Measurements from ENCODE around the gene CIC. TPM values are rescaled to one million over a fixed set of nuclear protein-coding genes. Genes with fewer than 3 reads are reported as not detected.

Gene CIC
- total and polyA plus RNA-seq, 2 of the 13 experiments (the other 11 are each of a cell fraction or from before 2014, with no cell fraction given), result 5.9 to 8.0 TPM

GRCh38 chr19:42255766-42256745 lies 13.0 kb upstream of the CIC start:
- intact Hi-C loops (cut with micrococcal nuclease; ENCODE audit: unreplicated experiment) (loop anchor here (1.0 kb wide), 1 partner anchor 12 kb away; no protein-coding TSS in a partner anchor), in situ Hi-C loops (cut with HindIII; ENCODE audit: extremely low pct_ligation_motif_present, low pct_unique_long_range_greater_than_20kb) (no loop called here)
- Histone ChIP-seq H4K20me1 (ENCODE audit: insufficient read depth, low read length) (peaks cover 21% of the 10 kb centered on the region), H3K27me3 (ENCODE audit: control insufficient read depth in 1 of 2, insufficient read depth in 2 of 2, low read length in 2 of 2) (no peaks in the 10 kb centered on the region; a peak in 1 of 5 replicates), H3K27ac (ENCODE audit: extremely low read length, insufficient read depth, low read length) (peak overlapping the region; percentile 51), H3K9me3 (ENCODE audit: low read length) (no peaks in the 10 kb centered on the region), H3K9ac (ENCODE audit: insufficient read depth, low read depth, low read length) (peak overlapping the region; percentile 59; the same call in 1 of the 2 replicates), H3K4me3 (replicated peaks in 1 of 3; ENCODE audit: insufficient read depth in 1 of 3, low read depth in 2 of 3, low read length in 3 of 3) (peak overlapping the region; percentile 64 to 99 (median 94)), H3K4me2 (ENCODE audit: low read depth, low read length) (peak overlapping the region; percentile 93), H3K79me2 (ENCODE audit: insufficient read depth, low read length) (peaks cover 30% of the 10 kb centered on the region), H3K36me3 (replicated peaks in 1 of 2; ENCODE audit: control insufficient read depth in 1 of 2, insufficient read depth in 2 of 2, low read length in 2 of 2) (peaks cover 0 to 6% of the 10 kb centered on the region in 2 experiments; a peak in 1 of 5 replicates), H3K4me1 (ENCODE audit: insufficient read depth, low read length) (peaks cover 55% of the 10 kb centered on the region), H2AFZ (ENCODE audit: low read length) (peak overlapping the region; percentile 15)
- peak; percentile 29 for ATAC-seq
- BruUV-seq (replicated peaks), result no TSS peak
- CTCF ChIA-PET (ENCODE audit: low intra/inter-chr PET ratio, low total read pairs), result interaction anchor here (1.0 kb wide), 1 partner anchor 34 kb away, joined by 3 read pairs; no protein-coding TSS in a partner anchor
- DNase-seq (ENCODE audit: low spot score), result no peak
- FAIRE-seq, result no peak
- 2% methylated on average over 23 of the region's 38 CpGs for WGBS (ENCODE audit: low lambda C conversion rate)
- POLR2A ChIA-PET, result interaction anchor here (0.6 to 2.5 kb wide), 6 partner anchors 9 to 39 kb away, joined by 3 to 14 read pairs (median 12); partner anchors contain the start of gene GSK3A
- TF ChIP-seq ATF1 (CRISPR knock-in tag; IDR thresholded peaks at IDR 0.05) (0 out of 2 replicates have a peak, but pooled peaks have one; percentile 17), POLR2A (IDR thresholded peaks at IDR 0.05; ENCODE audit: insufficient read depth in 1 of 2, low read depth in 2 of 2, low read length in 2 of 2) (no peak), SP1 (IDR thresholded peaks at IDR 0.05) (no peak), SP1 (CRISPR knock-in tag; IDR thresholded peaks at IDR 0.05) (no peak), KDM2A (CRISPR knock-in tag; IDR thresholded peaks at IDR 0.05; ENCODE audit: borderline replicate concordance, low read depth) (peak; percentile 49; the same call in 1 of the 2 replicates), ETV5 (CRISPR knock-in tag; IDR thresholded peaks at IDR 0.05; ENCODE audit: borderline replicate concordance) (0 out of 2 replicates have a peak, but pooled peaks have one; percentile 32), PAWR (CRISPR knock-in tag; IDR thresholded peaks at IDR 0.05; ENCODE audit: borderline replicate concordance) (no peak), ZNF253 (CRISPR knock-in tag; IDR thresholded peaks at IDR 0.05; ENCODE audit: borderline replicate concordance) (no peak), MXD3 (CRISPR knock-in tag; IDR thresholded peaks at IDR 0.05) (no peak), PATZ1 (CRISPR knock-in tag; IDR thresholded peaks at IDR 0.05) (peak; percentile 72), ZBTB20 (CRISPR knock-in tag; IDR thresholded peaks at IDR 0.05; ENCODE audit: borderline replicate concordance, low read depth) (no peak), GATAD1 (CRISPR knock-in tag; IDR thresholded peaks at IDR 0.05) (0 out of 2 replicates have a peak, but pooled peaks have one; percentile 20), MBD4 (IDR thresholded peaks at IDR 0.05; ENCODE audit: borderline replicate concordance, low read length) (no peak), ZBTB3 (CRISPR knock-in tag; IDR thresholded peaks at IDR 0.05; ENCODE audit: borderline replicate concordance, low read depth) (no peak), SAP130 (CRISPR knock-in tag; IDR thresholded peaks at IDR 0.05; ENCODE audit: low read depth) (peak; percentile 16; the same call in 1 of the 2 replicates)
- TF ChIP-seq, protein P1, sequence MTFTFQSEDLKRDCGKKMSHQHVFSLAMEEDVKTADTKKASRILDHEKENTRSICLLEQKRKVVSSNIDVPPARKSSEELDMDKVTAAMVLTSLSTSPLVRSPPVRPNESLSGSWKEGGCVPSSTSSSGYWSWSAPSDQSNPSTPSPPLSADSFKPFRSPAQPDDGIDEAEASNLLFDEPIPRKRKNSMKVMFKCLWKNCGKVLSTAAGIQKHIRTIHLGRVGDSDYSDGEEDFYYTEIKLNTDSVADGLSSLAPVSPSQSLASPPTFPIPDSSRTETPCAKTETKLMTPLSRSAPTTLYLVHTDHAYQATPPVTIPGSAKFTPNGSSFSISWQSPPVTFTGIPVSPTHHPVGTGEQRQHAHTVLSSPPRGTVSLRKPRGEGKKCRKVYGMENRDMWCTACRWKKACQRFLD (CRISPR knock-in tag; IDR thresholded peaks at IDR 0.05; ENCODE audit: borderline replicate concordance), result no peak
- TF ChIP-seq, protein P2, sequence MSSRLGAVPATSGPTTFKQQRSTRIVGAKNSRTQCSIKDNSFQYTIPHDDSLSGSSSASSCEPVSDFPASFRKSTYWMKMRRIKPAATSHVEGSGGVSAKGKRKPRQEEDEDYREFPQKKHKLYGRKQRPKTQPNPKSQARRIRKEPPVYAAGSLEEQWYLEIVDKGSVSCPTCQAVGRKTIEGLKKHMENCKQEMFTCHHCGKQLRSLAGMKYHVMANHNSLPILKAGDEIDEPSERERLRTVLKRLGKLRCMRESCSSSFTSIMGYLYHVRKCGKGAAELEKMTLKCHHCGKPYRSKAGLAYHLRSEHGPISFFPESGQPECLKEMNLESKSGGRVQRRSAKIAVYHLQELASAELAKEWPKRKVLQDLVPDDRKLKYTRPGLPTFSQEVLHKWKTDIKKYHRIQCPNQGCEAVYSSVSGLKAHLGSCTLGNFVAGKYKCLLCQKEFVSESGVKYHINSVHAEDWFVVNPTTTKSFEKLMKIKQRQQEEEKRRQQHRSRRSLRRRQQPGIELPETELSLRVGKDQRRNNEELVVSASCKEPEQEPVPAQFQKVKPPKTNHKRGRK (CRISPR knock-in tag; IDR thresholded peaks at IDR 0.05), result no peak
